NT2/D1 (cell line): ENCODE measurements around the gene SLC30A7.
"Not testable (repeated sequence)": the region's sequence is repeated elsewhere in the genome, so short reads cannot be mapped to it uniquely, and the experiment has no call there.

ENCODE experiments used
- DNase-seq: peaks from one replicate; pipeline ENCODE4 v3.0.0-alpha.2; 2011; ENCODE audit warnings: low read depth, low spot score
- H3K27me3 ChIP-seq: 2 replicates; pipeline ENCODE4 v1.6.0; 2011; ENCODE audit warnings: mild to moderate bottlenecking; ENCODE audit not compliant: insufficient read length, insufficient read depth
- H3K36me3 ChIP-seq: 2 replicates; pipeline ENCODE4 v1.6.1; 2011; ENCODE audit warnings: mild to moderate bottlenecking, low read length, mixed read lengths; ENCODE audit not compliant: insufficient read depth, insufficient read length
- H3K4me1 ChIP-seq: 2 replicates; pipeline ENCODE4 v1.5.1; 2011; ENCODE audit not compliant: insufficient read depth, insufficient read length
- H3K4me3 ChIP-seq: 2 replicates; pipeline ENCODE4 v1.5.1; 2011; ENCODE audit warnings: low read depth; ENCODE audit not compliant: insufficient read length
- H3K9ac ChIP-seq: 2 replicates; pipeline ENCODE4 v1.6.0; 2011; ENCODE audit warnings: low read depth; ENCODE audit not compliant: insufficient read length
- H3K9me3 ChIP-seq: 2 replicates; pipeline ENCODE4 v1.5.1; 2011; ENCODE audit warnings: mild to moderate bottlenecking, low read length; ENCODE audit not compliant: insufficient read depth
- SUZ12 ChIP-seq: IDR thresholded peaks from 2 replicates; pipeline ENCODE4 v1.6.1; 2011; ENCODE audit not compliant: insufficient read length, insufficient read depth; ENCODE audit errors: extremely low read depth
- YY1 ChIP-seq: IDR thresholded peaks from 2 replicates; pipeline ENCODE4 v1.6.1; 2011; ENCODE audit not compliant: insufficient read length, insufficient read depth
- ZNF274 ChIP-seq: IDR thresholded peaks from 2 replicates; pipeline ENCODE4 v1.6.1; 2011; ENCODE audit warnings: mild to moderate bottlenecking, low read depth, low read length

The SLC30A7 gene

DNA sequence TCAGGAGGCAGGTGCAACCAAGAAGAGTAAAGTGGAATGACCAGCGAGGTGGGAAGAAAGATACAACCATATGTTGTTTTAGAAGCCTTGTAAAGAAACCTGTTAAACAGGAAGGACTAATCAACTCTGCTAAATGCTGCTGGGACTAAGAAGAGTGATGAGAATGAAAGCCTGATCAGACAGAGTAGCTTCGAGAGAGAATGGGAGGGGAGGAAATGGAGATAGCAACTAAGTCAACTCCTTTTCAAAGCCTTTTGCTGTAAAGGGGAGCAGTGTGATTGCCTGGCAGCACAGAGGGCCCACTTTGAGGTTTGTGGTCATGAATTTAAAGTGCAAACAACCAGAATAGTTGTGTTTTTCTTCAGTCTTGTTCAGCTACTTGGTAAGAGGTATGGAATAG lies 31.4 kb downstream of the SLC30A7 start:
- TF ChIP-seq SUZ12 (no peak), ZNF274 (no peak), YY1 (no peak)
- DNase-seq = no peak

DNA sequence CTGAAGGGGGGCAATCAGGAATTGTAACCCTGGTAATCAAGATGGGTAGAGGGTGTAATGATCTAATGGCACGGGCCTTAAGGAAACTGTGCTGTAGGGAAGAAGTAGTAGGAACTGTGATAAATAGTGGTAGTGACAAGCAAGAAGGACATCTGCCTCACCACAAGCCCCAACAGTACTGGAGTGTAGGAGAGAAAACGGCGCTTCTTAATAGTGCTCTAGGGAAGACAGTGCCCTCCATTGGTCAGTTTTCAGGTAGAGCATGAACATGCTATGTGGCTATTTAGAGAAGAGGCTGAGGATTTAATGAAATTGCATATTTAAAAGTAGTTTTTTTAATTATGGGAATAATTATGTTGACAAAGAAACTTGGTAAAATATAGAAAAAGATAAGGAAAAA lies 32.2 kb downstream of the SLC30A7 start:
- Histone ChIP-seq H3K4me3 (no peak overlapping the region), H3K27me3 (no peaks in the 10 kb centered on the region), H3K9ac (no peak overlapping the region), H3K9me3 (no peaks in the 10 kb centered on the region), H3K4me1 (no peaks in the 10 kb centered on the region), H3K36me3 (peaks cover 29% of the 10 kb centered on the region)
- TF ChIP-seq ZNF274 = no peak
- TF ChIP-seq SUZ12 = no peak
- TF ChIP-seq YY1 = no peak
- DNase-seq = peak; percentile 9

More for the DNA sequence above, 31.4 kb downstream of the SLC30A7 start:
- H3K36me3 ChIP-seq = peaks cover 29% of the 10 kb centered on the region
- no peaks in the 10 kb centered on the region for H3K27me3 ChIP-seq
- no peaks in the 10 kb centered on the region for H3K9me3 ChIP-seq
- no peak overlapping the region for H3K4me3 ChIP-seq
- no peak overlapping the region for H3K9ac ChIP-seq
- H3K4me1 ChIP-seq = no peaks in the 10 kb centered on the region

DNA sequence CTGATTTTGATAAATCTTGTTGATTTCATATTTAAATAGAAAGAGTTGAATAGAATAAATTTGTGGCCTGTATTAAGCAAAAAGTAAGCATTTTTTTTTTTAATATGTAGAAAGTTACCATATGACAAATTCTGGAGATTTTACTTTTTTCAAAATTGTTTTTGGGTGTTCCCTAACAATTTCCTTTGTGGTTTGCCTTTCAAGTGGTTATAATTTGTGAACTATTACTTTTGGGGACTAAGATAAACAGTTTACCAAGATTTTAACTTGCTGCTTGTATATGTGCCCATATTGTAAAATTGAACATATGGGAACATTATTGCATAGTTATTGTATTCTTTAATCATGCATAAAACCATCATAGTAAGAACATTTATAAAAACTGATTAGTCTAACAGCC lies 34.6 kb downstream of the SLC30A7 start:
- TF ChIP-seq YY1 (no peak), ZNF274 (no peak), SUZ12 (no peak)
- Histone ChIP-seq H3K9me3 (no peaks in the 10 kb centered on the region), H3K4me3 (no peak overlapping the region), H3K4me1 (no peaks in the 10 kb centered on the region), H3K27me3 (no peaks in the 10 kb centered on the region), H3K36me3 (peaks cover 10% of the 10 kb centered on the region), H3K9ac (no peak overlapping the region)
- no peak for DNase-seq

DNA sequence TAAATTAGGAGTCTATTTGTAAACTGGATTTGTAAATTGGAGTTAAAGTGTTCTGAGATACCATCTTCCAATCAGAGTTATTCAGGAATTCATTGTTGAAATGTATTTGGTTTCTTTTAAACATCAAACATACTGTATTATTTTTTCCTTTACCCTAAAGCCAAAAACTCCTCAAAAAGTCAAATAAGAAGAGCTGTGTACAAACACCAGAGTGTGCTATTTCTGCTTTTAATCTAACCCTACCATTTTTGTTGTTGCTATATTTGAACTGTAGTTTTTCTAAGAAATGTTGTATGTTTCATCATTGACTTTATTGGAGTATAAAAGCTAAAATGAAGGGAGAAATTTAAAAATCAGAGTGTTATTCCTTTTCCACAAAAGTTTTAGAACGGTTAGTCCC lies 35.8 kb downstream of the SLC30A7 start:
- no peak for TF ChIP-seq SUZ12
- no peak for TF ChIP-seq YY1
- TF ChIP-seq ZNF274 = no peak
- peaks cover 6% of the 10 kb centered on the region for H3K36me3 ChIP-seq
- DNase-seq = no peak

DNA sequence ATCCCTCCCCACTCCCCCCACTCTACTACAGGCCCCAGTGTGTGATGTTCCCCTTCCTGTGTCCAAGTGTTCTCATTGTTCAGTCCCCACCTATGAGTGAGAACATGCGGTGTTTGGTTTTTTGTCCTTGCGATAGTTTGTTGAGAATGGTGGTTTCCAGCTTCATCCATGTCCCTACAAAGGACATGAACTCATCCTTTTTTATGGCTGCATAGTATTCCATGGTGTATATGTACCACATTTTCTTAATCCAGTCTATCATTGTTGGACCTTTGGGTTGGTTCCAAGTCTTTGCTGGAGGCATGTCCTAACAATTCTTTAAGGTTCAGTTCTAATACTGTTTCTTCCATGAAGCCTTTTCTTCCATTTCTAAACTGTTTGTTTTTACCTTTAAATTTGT lies 37.7 kb downstream of the SLC30A7 start:
- not testable (repeated sequence) for DNase-seq, H3K9ac ChIP-seq

More for the DNA sequence above, 35.8 kb downstream of the SLC30A7 start:
- H3K4me3 ChIP-seq = no peak overlapping the region
- H3K9ac ChIP-seq = no peak overlapping the region
- H3K27me3 ChIP-seq = no peaks in the 10 kb centered on the region
- no peaks in the 10 kb centered on the region for H3K4me1 ChIP-seq
- no peaks in the 10 kb centered on the region for H3K9me3 ChIP-seq

DNA sequence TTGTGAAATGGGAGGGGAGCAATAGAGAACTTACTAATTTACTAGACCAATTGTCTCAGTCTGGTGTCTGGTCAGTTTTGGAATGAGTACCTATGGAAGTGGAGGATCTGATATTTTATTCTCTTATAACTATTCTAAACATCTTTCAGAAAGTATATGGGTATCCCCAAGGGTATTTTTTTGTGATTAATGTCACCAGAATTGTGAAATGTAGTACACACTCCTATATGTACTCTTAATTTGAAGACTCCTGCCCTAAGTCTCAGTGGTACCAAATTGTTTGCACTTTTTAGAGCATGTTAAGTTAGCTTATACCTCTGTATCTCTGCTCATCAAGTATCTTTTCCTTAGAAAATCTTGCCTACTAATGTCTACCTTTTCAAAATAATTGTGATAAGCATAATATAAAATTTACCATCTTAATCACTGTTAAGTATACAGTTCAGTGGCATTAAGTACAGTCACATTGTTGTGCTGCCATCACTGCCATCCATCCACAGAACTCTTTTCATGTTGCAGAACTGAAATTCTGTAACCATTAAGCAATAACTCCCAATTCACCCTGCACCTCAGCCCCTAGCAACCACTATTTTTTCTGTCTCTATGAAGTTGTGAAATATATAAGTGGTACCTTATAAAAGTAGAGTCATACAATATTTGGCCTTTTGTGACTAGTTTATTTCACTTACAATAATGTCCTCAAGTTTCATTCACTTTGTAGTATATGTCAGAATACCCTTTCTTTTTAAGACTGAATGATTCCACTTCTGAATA lies 40.5 kb downstream of the SLC30A7 start:
- no peaks in the 10 kb centered on the region for H3K27me3 ChIP-seq
- peaks cover 8% of the 10 kb centered on the region for H3K9me3 ChIP-seq
- H3K4me1 ChIP-seq = no peaks in the 10 kb centered on the region
- no peak for DNase-seq
- H3K4me3 ChIP-seq = no peak overlapping the region
- TF ChIP-seq SUZ12 (no peak), YY1 (no peak), ZNF274 (no peak)
- no peak overlapping the region for H3K9ac ChIP-seq
- H3K36me3 ChIP-seq = peaks cover 22% of the 10 kb centered on the region

More for the DNA sequence above, 37.7 kb downstream of the SLC30A7 start:
- not testable (repeated sequence) for H3K4me1 ChIP-seq, H3K27me3 ChIP-seq, H3K9me3 ChIP-seq, H3K4me3 ChIP-seq
- peaks cover 13% of the 10 kb centered on the region for H3K36me3 ChIP-seq

DNA sequence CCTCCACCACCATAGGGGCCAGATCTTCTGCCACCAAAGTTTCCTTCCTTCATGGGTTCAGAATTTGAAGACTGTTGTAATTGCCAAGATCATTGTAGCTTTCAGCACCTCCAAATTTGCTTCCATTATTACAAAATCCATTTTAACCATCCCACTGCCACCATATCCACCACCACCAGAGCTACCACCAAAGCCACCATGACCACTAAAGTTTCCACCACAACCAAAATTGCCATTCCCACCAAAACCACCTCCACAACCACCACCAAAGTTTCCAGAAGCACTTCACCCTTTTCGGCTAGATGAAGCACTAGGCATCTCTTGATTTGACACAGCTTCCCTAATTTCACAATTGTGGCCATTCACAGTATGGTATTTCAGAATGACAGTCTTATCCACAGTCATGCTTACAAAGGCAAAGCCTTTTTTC lies 45.2 kb downstream of the SLC30A7 start:
- Histone ChIP-seq H3K4me3 (no peak overlapping the region), H3K9ac (no peak overlapping the region), H3K36me3 (peaks cover 22% of the 10 kb centered on the region), H3K9me3 (peaks cover 8% of the 10 kb centered on the region), H3K4me1 (no peaks in the 10 kb centered on the region), H3K27me3 (no peaks in the 10 kb centered on the region)
- no peak for DNase-seq
- TF ChIP-seq SUZ12 (no peak), ZNF274 (no peak), YY1 (no peak)
